B cell (primary cell): ENCODE data around the gene CERS5. TPM values are rescaled to one million over a fixed set of nuclear protein-coding genes. Genes with fewer than 3 reads are reported as not detected.

ENCODE experiments used
- ATAC-seq: fragments of 200-7000 bp; cut with Tn5 transposase; one replicate; pipeline ENCODE4 v1.10.0; 2021; ENCODE audit warnings: low read depth, mild to moderate bottlenecking, moderate number of reproducible peaks, moderate library complexity
- CTCF ChIA-PET: fragments of 350-600 bp; sonication (Branson Sonifier 250); formaldehyde crosslinking; loops from one replicate; lab custom pipeline; 2021; ENCODE audit warnings: antibody characterized with exemption, inconsistent platforms; lab: Charles Lee
- POLR2A ChIA-PET: fragments of 350-600 bp; sonication (Branson Sonifier 250); formaldehyde crosslinking; loops from one replicate; lab custom pipeline; 2021; ENCODE audit warnings: antibody characterized with exemption; lab: Charles Lee
- DNase-seq: peaks from one replicate; pipeline ENCODE4 v3.0.0; 2013
- H2AFZ ChIP-seq: 2 replicates; pipeline ENCODE4 v1.6.1; 2012; ENCODE audit warnings: mild to moderate bottlenecking, low read depth, low read length; ENCODE audit not compliant: insufficient read depth, poor library complexity, severe bottlenecking
- H3K27ac ChIP-seq, 2 donors: 1 replicate in 1 of 2; 2 replicates in 1 of 2; pipeline ENCODE4 v1.5.1; 2012 to 2013; ENCODE audit warnings: low read length in 2 of 2, mild to moderate bottlenecking in 2 of 2, moderate library complexity in 1 of 2
- H3K27me3 ChIP-seq, 4 experiments: fragments of 200-600 bp in 1 of 4; sonication (generic) in 1 of 4; replicated peaks in 1 of 4; 1 replicate in 2 of 4; 2 replicates in 2 of 4; pipeline versions ENCODE4 v1.6.1 to v1.7.0; 2013 to 2016; ENCODE audit warnings: low read length in 3 of 4, mild to moderate bottlenecking in 2 of 4, mixed read lengths in 1 of 4, moderate library complexity in 1 of 4; ENCODE audit not compliant: insufficient read depth in 4 of 4, control insufficient read depth in 3 of 4; ENCODE audit errors: control extremely low read depth in 1 of 4
- H3K36me3 ChIP-seq, 2 experiments: replicated peaks in 1 of 2; 1 replicate in 1 of 2; 2 replicates in 1 of 2; pipeline versions ENCODE4 v1.6.1 to v1.7.1; 2013; ENCODE audit warnings: low read length in 1 of 2; ENCODE audit not compliant: insufficient read depth in 2 of 2, control insufficient read depth in 1 of 2; ENCODE audit errors: control extremely low read depth in 1 of 2, extremely low read depth in 1 of 2
- H3K4me1 ChIP-seq, 2 donors: fragments of 200-600 bp in 1 of 2; sonication (generic) in 1 of 2; 1 replicate in 1 of 2; 2 replicates in 1 of 2; pipeline versions ENCODE4 v1.5.1 to v1.6.1; 2013 to 2017; ENCODE audit warnings: low read length in 2 of 2; ENCODE audit not compliant: control insufficient read depth in 2 of 2, insufficient read depth in 2 of 2
- H3K4me2 ChIP-seq: replicated peaks from 2 replicates; pipeline ENCODE3; 2012; ENCODE audit warnings: mild to moderate bottlenecking, low read depth, low read length; ENCODE audit not compliant: poor library complexity, severe bottlenecking
- H3K4me3 ChIP-seq, 5 experiments: fragments of 200-600 bp in 1 of 5; sonication (generic) in 1 of 5; 1 replicate in 3 of 5; 2 replicates in 2 of 5; pipeline versions ENCODE4 v1.5.1 to v1.7.0; 2011 to 2016; ENCODE audit warnings: low read length in 4 of 5, mild to moderate bottlenecking in 4 of 5, low read depth in 2 of 5, control low read depth in 1 of 5, moderate library complexity in 1 of 5; ENCODE audit not compliant: insufficient read depth in 1 of 5; ENCODE audit errors: control extremely low read depth in 1 of 5, extremely low read depth in 1 of 5
- H3K79me2 ChIP-seq: fragments of 200-600 bp; sonication (generic); one replicate; pipeline ENCODE4 v1.6.0; 2016; ENCODE audit warnings: low read length; ENCODE audit not compliant: control insufficient read depth, insufficient read depth
- H3K9ac ChIP-seq: fragments of 200-600 bp; sonication (generic); 2 replicates; pipeline ENCODE4 v1.6.1; 2017; ENCODE audit warnings: mild to moderate bottlenecking, low read length, moderate library complexity
- H3K9me3 ChIP-seq, 3 donors: one replicate each; pipeline versions ENCODE4 v1.6.1 to v1.7.1; 2013; ENCODE audit warnings: low read length in 2 of 3; ENCODE audit not compliant: control insufficient read depth in 2 of 3, insufficient read depth in 1 of 3; ENCODE audit errors: control extremely low read depth in 1 of 3
- H4K20me1 ChIP-seq: 2 replicates; pipeline ENCODE4 v1.6.0; 2012; ENCODE audit warnings: mild to moderate bottlenecking, low read length; ENCODE audit not compliant: insufficient read depth, control insufficient read depth, poor library complexity, severe bottlenecking
- H3K27ac Mint-ChIP-seq: one replicate; pipeline ENCODE4 v1.8.0; 2021; ENCODE audit warnings: mixed read lengths
- H3K27me3 Mint-ChIP-seq: one replicate; pipeline ENCODE4 v1.8.0; 2021; ENCODE audit warnings: mixed read lengths
- H3K4me1 Mint-ChIP-seq: one replicate; pipeline ENCODE4 v1.8.0; 2021; ENCODE audit warnings: mixed read lengths
- H3K4me3 Mint-ChIP-seq: one replicate; pipeline ENCODE4 v1.8.0; 2021; ENCODE audit warnings: mixed read lengths
- H3K9me3 Mint-ChIP-seq: one replicate; pipeline ENCODE4 v1.8.0; 2022; ENCODE audit warnings: mixed read lengths; ENCODE audit not compliant: insufficient read depth
- CTCF ChIP-seq: fragments of 200-600 bp; IDR thresholded peaks from one replicate; pipeline ENCODE4 v1.8.0; 2022; ENCODE audit warnings: antibody characterized with exemption, mild to moderate bottlenecking
- EZH2 ChIP-seq: IDR thresholded peaks from 2 replicates; pipeline ENCODE4 v1.6.1; 2012; ENCODE audit warnings: borderline replicate concordance, low read depth, mild to moderate bottlenecking, moderate library complexity, low read length; ENCODE audit not compliant: insufficient read depth, poor library complexity, severe bottlenecking
- WGBS: methylation state at CpG from one replicate; pipeline ENCODE4 v1.1.5; 2013; ENCODE audit warnings: missing lambda C conversion rate; ENCODE audit not compliant: insufficient coverage; 5-methylcytosine and 5-hydroxymethylcytosine counted together
- intact Hi-C: fragments of 100-400 bp; cut with micrococcal nuclease; formaldehyde crosslinking; loops from one replicate; pipeline ENCODE4 v1.10.0; 2022
- polyA plus RNA-seq: library from polyadenylated mRNA; depleted of rRNA; stranded (reverse); fragments of >200 nt; gene quantifications from 2 replicates; pipeline ENCODE4 v1.2.3, GENCODE V29; 2012
- total RNA-seq, 2 donors: library from RNA; stranded (reverse); fragments of 120-200 nt in 1 of 2; gene quantifications; 1 replicate in 1 of 2; 2 replicates in 1 of 2; pipeline versions ENCODE4 v1.2.3 to v1.2.4, GENCODE V29; 2013 to 2022

Gene CERS5
- total and polyA plus RNA-seq, 2 donors (not counting 1 experiment from before 2014, with no cell fraction given) = 32.3 to 72.0 TPM

DNA sequence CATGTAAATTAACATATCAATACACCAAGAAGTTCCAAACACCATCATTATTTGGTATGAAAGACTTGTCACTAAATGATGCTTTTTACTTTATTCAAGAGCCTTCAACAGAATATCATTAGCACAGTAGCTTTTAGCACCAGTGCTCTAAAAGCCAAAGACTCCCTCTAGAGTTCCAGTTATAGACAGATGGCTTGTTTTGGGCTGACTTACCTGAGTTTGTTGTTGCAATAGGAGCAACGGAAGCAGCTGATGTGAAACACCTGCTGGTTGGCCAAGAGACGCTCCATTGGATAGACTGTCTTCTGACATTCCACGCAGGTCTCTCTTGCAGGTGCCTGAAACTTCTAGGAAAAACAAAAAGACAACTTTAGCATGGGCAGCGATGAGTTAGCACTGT lies 14.5 kb upstream of the CERS5 start:
- no peak for TF ChIP-seq CTCF
- TF ChIP-seq EZH2 = no peak
- H4K20me1 ChIP-seq = no peaks in the 10 kb centered on the region
- H3K4me2 ChIP-seq = no peak overlapping the region
- no peak for DNase-seq
- no peak overlapping the region for H3K4me3 ChIP-seq
- ATAC-seq = no peak
- intact Hi-C loops = no loop called here
- H3K36me3 ChIP-seq = no peaks in the 10 kb centered on the region
- no peaks in the 10 kb centered on the region for H3K79me2 ChIP-seq
- no peak overlapping the region for H3K27ac Mint-ChIP-seq
- no peaks in the 10 kb centered on the region for H3K4me1 Mint-ChIP-seq
- CTCF ChIA-PET = interaction anchor here (2.0 to 20.5 kb wide), 2 partner anchors 110 to 143 kb away, joined by 5 to 343 read pairs; no protein-coding TSS in a partner anchor
- H3K4me3 Mint-ChIP-seq = no peak overlapping the region
- H3K9me3 Mint-ChIP-seq = no peaks in the 10 kb centered on the region
- no peak overlapping the region for H3K27ac ChIP-seq
- H3K9me3 ChIP-seq = no peaks in the 10 kb centered on the region
- no peaks in the 10 kb centered on the region for H3K27me3 Mint-ChIP-seq
- H3K9ac ChIP-seq = no peak overlapping the region
- no peaks in the 10 kb centered on the region for H3K27me3 ChIP-seq
- H3K4me1 ChIP-seq = no peaks in the 10 kb centered on the region
- POLR2A ChIA-PET = no interaction called here
- no peak overlapping the region for H2AFZ ChIP-seq
- WGBS = 98% methylated on average over 4 of the region's 4 CpGs

- Histone ChIP-seq H3K27ac (no peak overlapping the region), H3K4me1 (no peaks in the 10 kb centered on the region), H3K79me2 (no peaks in the 10 kb centered on the region), H3K9ac (no peak overlapping the region), H4K20me1 (no peaks in the 10 kb centered on the region), H3K36me3 (no peaks in the 10 kb centered on the region), H3K4me3 (no peak overlapping the region), H2AFZ (no peak overlapping the region), H3K9me3 (no peaks in the 10 kb centered on the region), H3K4me2 (no peak overlapping the region), H3K27me3 (no peaks in the 10 kb centered on the region)
- TF ChIP-seq CTCF (peak; percentile 70), EZH2 (no peak)
- ChIA-PET CTCF (interaction anchor here (0.6 to 20.5 kb wide), 29 partner anchors 10 to 209 kb away, joined by 3 to 343 read pairs (median 4); partner anchors contain the start of genes AQP6, COX14 and SMARCD1), POLR2A (interaction anchor here (0.6 to 0.8 kb wide), 2 partner anchors 84 to 91 kb away, joined by 4 read pairs; no protein-coding TSS in a partner anchor)
- ATAC-seq = no peak
- Mint-ChIP-seq H3K9me3 (no peaks in the 10 kb centered on the region), H3K4me1 (no peaks in the 10 kb centered on the region), H3K4me3 (no peak overlapping the region), H3K27ac (no peak overlapping the region), H3K27me3 (no peaks in the 10 kb centered on the region)
- WGBS = no CpG with 5 or more reads among the region's 1 CpG
- DNase-seq = no peak
- intact Hi-C loops = loop anchor here (1.0 to 2.0 kb wide), 5 partner anchors 43 to 209 kb away; no protein-coding TSS in a partner anchor
Observed at GRCh38 chr12:50175716-50176026, 8.5 kb upstream of the CERS5 start.
